IMR-90 (cell line): ENCODE results near the gene IQCK. TPM values are rescaled to one million over a fixed set of nuclear protein-coding genes. Genes with fewer than 3 reads are reported as not detected.

ENCODE experiments used
- ATAC-seq: fragments of 200-7000 bp; cut with Tn5 transposase; 2 replicates; pipeline ENCODE4 v1.9.1; 2020; ENCODE audit warnings: low read depth, mild to moderate bottlenecking, moderate library complexity
- BruUV-seq: library from RNA; stranded (reverse); fragments of 400-500 nt; replicated peaks from 2 replicates; lab custom pipeline; 2021; lab: Mats Ljungman, UMichigan
- CTCF ChIA-PET: fragments of 300-600 bp; formaldehyde crosslinking; extraction: SDS; loops from one replicate; lab custom pipeline; 2021; ENCODE audit warnings: antibody characterized with exemption; lab: Yijun Ruan, JAX
- POLR2A ChIA-PET: fragments of 300-600 bp; sonication (Branson Sonifier 250); formaldehyde crosslinking; loops from one replicate; lab custom pipeline; 2022; ENCODE audit warnings: antibody characterized with exemption; ENCODE audit not compliant: unreplicated experiment; lab: Charles Lee
- DNase-seq: peaks from one replicate; pipeline ENCODE4 v3.0.0; 2013
- H2AFZ ChIP-seq: replicated peaks from 2 replicates; pipeline ENCODE3; 2013; ENCODE audit warnings: low read length, mild to moderate bottlenecking; ENCODE audit not compliant: poor library complexity
- H2AK5ac ChIP-seq: 2 replicates; pipeline ENCODE4 v1.6.1; 2013; ENCODE audit warnings: low read depth, low read length, inconsistent platforms
- H2AK9ac ChIP-seq: replicated peaks from 2 replicates; pipeline ENCODE3; 2013; ENCODE audit warnings: mild to moderate bottlenecking, low read depth, low read length, moderate library complexity; ENCODE audit not compliant: poor library complexity
- H2BK120ac ChIP-seq: 2 replicates; pipeline ENCODE4 v1.6.1; 2013; ENCODE audit warnings: low read depth, low read length, inconsistent platforms
- H2BK15ac ChIP-seq: 3 replicates; pipeline ENCODE4 v1.6.1; 2013; ENCODE audit warnings: low read depth, low read length, inconsistent platforms
- H2BK20ac ChIP-seq: 2 replicates; pipeline ENCODE4 v1.6.1; 2013; ENCODE audit warnings: low read depth, mild to moderate bottlenecking, inconsistent platforms, low read length, moderate library complexity
- H2BK5ac ChIP-seq: 2 replicates; pipeline ENCODE4 v1.6.1; 2013; ENCODE audit warnings: mild to moderate bottlenecking, low read depth, low read length, inconsistent platforms; ENCODE audit not compliant: poor library complexity, severe bottlenecking
- H3K14ac ChIP-seq: replicated peaks from 2 replicates; pipeline ENCODE4 v1.6.1; 2013; ENCODE audit warnings: low read depth, low read length, inconsistent platforms
- H3K18ac ChIP-seq: 2 replicates; pipeline ENCODE4 v1.6.1; 2013; ENCODE audit warnings: low read depth, low read length, control low read depth
- H3K23ac ChIP-seq: 2 replicates; pipeline ENCODE4 v1.6.1; 2013; ENCODE audit warnings: low read depth, low read length, inconsistent platforms
- H3K27ac ChIP-seq: 2 replicates; pipeline ENCODE4 v1.5.1; 2013; ENCODE audit warnings: mild to moderate bottlenecking, control low read depth, low read length; ENCODE audit not compliant: insufficient read depth
- H3K27me3 ChIP-seq: 2 replicates; pipeline ENCODE4 v1.6.1; 2013; ENCODE audit warnings: low read length; ENCODE audit not compliant: control insufficient read depth, insufficient read depth
- H3K36me3 ChIP-seq: 2 replicates; pipeline ENCODE4 v1.6.1; 2013; ENCODE audit warnings: low read length, mixed read lengths; ENCODE audit not compliant: control insufficient read depth, insufficient read depth
- H3K4ac ChIP-seq: 2 replicates; pipeline ENCODE4 v1.6.1; 2013; ENCODE audit warnings: low read depth, low read length, inconsistent platforms
- H3K4me1 ChIP-seq: 2 replicates; pipeline ENCODE4 v1.6.1; 2013; ENCODE audit warnings: low read length, mixed read lengths; ENCODE audit not compliant: control insufficient read depth, insufficient read depth
- H3K4me2 ChIP-seq: 2 replicates; pipeline ENCODE4 v1.6.1; 2013; ENCODE audit warnings: low read depth, mild to moderate bottlenecking, control low read depth, low read length, moderate library complexity
- H3K4me3 ChIP-seq: 2 replicates; pipeline ENCODE4 v1.5.1; 2013; ENCODE audit warnings: low read depth, mild to moderate bottlenecking, control low read depth, low read length, moderate library complexity; ENCODE audit not compliant: insufficient read depth
- H3K56ac ChIP-seq: 2 replicates; pipeline ENCODE4 v1.6.1; 2013; ENCODE audit warnings: low read length, inconsistent platforms; ENCODE audit not compliant: insufficient read depth; ENCODE audit errors: extremely low read depth
- H3K79me1 ChIP-seq, 2 experiments: 2 replicates each; pipeline ENCODE4 v1.6.1; 2013; ENCODE audit warnings: low read length in 2 of 2, inconsistent platforms in 1 of 2, low read depth in 1 of 2
- H3K9ac ChIP-seq: 2 replicates; pipeline ENCODE4 v1.6.1; 2013; ENCODE audit warnings: low read depth, low read length, control low read depth
- H3K9me1 ChIP-seq: 2 replicates; pipeline ENCODE4 v1.6.1; 2013; ENCODE audit warnings: low read length, inconsistent platforms; ENCODE audit not compliant: insufficient read depth
- H3K9me3 ChIP-seq: 2 replicates; pipeline ENCODE4 v1.6.1; 2013; ENCODE audit warnings: low read length; ENCODE audit not compliant: control insufficient read depth, insufficient read depth
- H4K20me1 ChIP-seq: 2 replicates; pipeline ENCODE4 v1.6.1; 2013; ENCODE audit warnings: low read length, inconsistent platforms; ENCODE audit not compliant: insufficient read depth
- H4K5ac ChIP-seq: 2 replicates; pipeline ENCODE4 v1.6.1; 2013; ENCODE audit warnings: mild to moderate bottlenecking, low read depth, low read length, control low read depth
- H4K8ac ChIP-seq, 2 experiments: 2 replicates each; pipeline ENCODE4 v1.6.1; 2013; ENCODE audit warnings: low read depth in 2 of 2, low read length in 2 of 2, control low read depth in 1 of 2, inconsistent platforms in 1 of 2
- H4K91ac ChIP-seq: 2 replicates; pipeline ENCODE4 v1.6.1; 2013; ENCODE audit warnings: low read depth, low read length, inconsistent platforms; ENCODE audit not compliant: insufficient read depth
- BHLHE40 ChIP-seq: fragments of 150-350 bp; IDR thresholded peaks from 2 replicates; pipeline ENCODE4 v1.6.1; 2016; ENCODE audit warnings: mild to moderate bottlenecking, low read depth, low read length
- CEBPB ChIP-seq: IDR thresholded peaks from 2 replicates; pipeline ENCODE4 v1.6.1; 2012; ENCODE audit warnings: low read depth, low read length, improper control_type of control experiment
- CHD1 ChIP-seq: IDR thresholded peaks from 2 replicates; pipeline ENCODE4 v1.6.1; 2012; ENCODE audit warnings: low read depth, low read length, improper control_type of control experiment
- CTCF ChIP-seq: conservative IDR thresholded peaks from 2 replicates; pipeline ENCODE4 v1.5.1; 2012; ENCODE audit warnings: mild to moderate bottlenecking, low read depth, low read length, improper control_type of control experiment
- ELK1 ChIP-seq: fragments of 150-350 bp; IDR thresholded peaks from 2 replicates; pipeline ENCODE4 v1.6.1; 2016; ENCODE audit warnings: low read depth, mild to moderate bottlenecking, low read length, moderate library complexity, borderline replicate concordance
- FOS ChIP-seq: fragments of 150-350 bp; IDR thresholded peaks from 2 replicates; pipeline ENCODE4 v1.6.1; 2016; ENCODE audit warnings: low read depth, low read length
- MAFK ChIP-seq: IDR thresholded peaks from 2 replicates; pipeline ENCODE4 v1.6.1; 2012; ENCODE audit warnings: low read depth, low read length, improper control_type of control experiment
- MAZ ChIP-seq: IDR thresholded peaks from 2 replicates; pipeline ENCODE4 v1.6.1; 2012; ENCODE audit warnings: low read depth, mild to moderate bottlenecking, low read length, improper control_type of control experiment, moderate library complexity, borderline replicate concordance
- MXI1 ChIP-seq: IDR thresholded peaks from 2 replicates; pipeline ENCODE4 v1.6.1; 2012; ENCODE audit warnings: low read depth, mild to moderate bottlenecking, low read length, moderate library complexity, borderline replicate concordance
- NFE2L2 ChIP-seq: fragments of 150-350 bp; IDR thresholded peaks from 2 replicates; pipeline ENCODE4 v1.6.1; 2016; ENCODE audit warnings: low read depth, mild to moderate bottlenecking, low read length
- POLR2A ChIP-seq: IDR thresholded peaks from 2 replicates; pipeline ENCODE4 v1.6.1; 2012; ENCODE audit warnings: mild to moderate bottlenecking, low read depth, low read length
- RAD21 ChIP-seq: IDR thresholded peaks from 2 replicates; pipeline ENCODE4 v1.6.1; 2012; ENCODE audit warnings: low read length, improper control_type of control experiment
- RCOR1 ChIP-seq: IDR thresholded peaks from 2 replicates; pipeline ENCODE4 v1.6.1; 2012; ENCODE audit warnings: mild to moderate bottlenecking, low read length, improper control_type of control experiment; ENCODE audit not compliant: insufficient replicate concordance
- RFX5 ChIP-seq: IDR thresholded peaks from 2 replicates; pipeline ENCODE4 v1.8.0; 2012; ENCODE audit warnings: low read depth, mild to moderate bottlenecking, low read length, moderate library complexity
- SMC3 ChIP-seq: fragments of 150-350 bp; IDR thresholded peaks from 2 replicates; pipeline ENCODE4 v1.6.1; 2016; ENCODE audit warnings: low read depth, mild to moderate bottlenecking, antibody characterized with exemption, low read length, moderate library complexity
- USF2 ChIP-seq: fragments of 150-350 bp; IDR thresholded peaks from 2 replicates; pipeline ENCODE4 v1.6.1; 2017; ENCODE audit warnings: mild to moderate bottlenecking, antibody characterized with exemption, low read length, low read depth
- WGBS, 2 experiments: methylation state at CpG; one replicate each; pipeline versions ENCODE4 v1.1.5 to v1.1.7; 2013; ENCODE audit warnings: missing lambda C conversion rate in 2 of 2; ENCODE audit not compliant: insufficient read length in 1 of 2; ENCODE audit errors: extremely low coverage in 2 of 2; 5-methylcytosine and 5-hydroxymethylcytosine counted together
- dilution Hi-C: fragments of 300-500 bp; cut with HindIII; formaldehyde crosslinking; loops from one replicate; pipeline ENCODE4 v1.14.3; 2018; ENCODE audit warnings: low sequenced_read_pairs; ENCODE audit not compliant: unreplicated experiment
- in situ Hi-C: fragments of 300-500 bp; cut with MboI; formaldehyde crosslinking; loops from 3 replicates; pipeline ENCODE4 v1.14.3; 2019; ENCODE audit warnings: low sequenced_read_pairs, inconsistent platforms, mixed read lengths
- intact Hi-C: fragments of 100-400 bp; cut with micrococcal nuclease; formaldehyde crosslinking; loops from 2 replicates; pipeline ENCODE4 v1.10.0; 2022
- polyA plus RNA-seq, 3 experiments: library from polyadenylated mRNA; depleted of rRNA; stranded (reverse); fragments of >200 nt; gene quantifications; 2 replicates each; pipeline ENCODE4 v1.2.3, GENCODE V29; 2012; ENCODE audit warnings: low replicate concordance in 1 of 3
- total RNA-seq: library from RNA; depleted of rRNA; stranded (reverse); fragments of >200 nt; gene quantifications from 2 replicates; pipeline ENCODE4 v1.2.3, GENCODE V29; 2012

Gene IQCK
- total and polyA plus RNA-seq, 2 of the 4 experiments (the other 2 are of a cell fraction): 4.1 to 5.4 TPM

- Histone ChIP-seq H3K23ac (no peak overlapping the region), H4K8ac (no peak overlapping the region), H3K27me3 (no peaks in the 10 kb centered on the region), H3K14ac (no peak overlapping the region), H3K9me1 (peaks cover 8% of the 10 kb centered on the region), H2AK5ac (no peak overlapping the region), H3K18ac (no peak overlapping the region), H3K9me3 (no peaks in the 10 kb centered on the region), H3K4me3 (no peak overlapping the region), H3K36me3 (no peaks in the 10 kb centered on the region), H2BK120ac (no peak overlapping the region), H2BK15ac (no peak overlapping the region), H2AFZ (no peak overlapping the region), H3K4me2 (no peak overlapping the region), H4K5ac (no peak overlapping the region), H2AK9ac (no peak overlapping the region), H3K9ac (no peak overlapping the region), H3K56ac (no peak overlapping the region), H3K27ac (no peak overlapping the region), H3K79me1 (no peaks in the 10 kb centered on the region), H3K4ac (no peak overlapping the region), H4K20me1 (no peaks in the 10 kb centered on the region), H4K91ac (no peak overlapping the region), H2BK5ac (no peak overlapping the region), H3K4me1 (peaks cover 3% of the 10 kb centered on the region; the same call in 1 of the 2 replicates), H2BK20ac (no peak overlapping the region)
- BruUV-seq: no TSS peak
- dilution Hi-C loops: no loop called here
- in situ Hi-C loops: no loop called here
- DNase-seq (no peak), ATAC-seq (no peak)
- WGBS, 2 experiments: no CpG with 5 or more reads among the region's 1 CpG
- POLR2A ChIA-PET: no interaction called here
- intact Hi-C loops: no loop called here
- TF ChIP-seq CEBPB (no peak), ELK1 (no peak), USF2 (no peak), BHLHE40 (no peak), RCOR1 (no peak), POLR2A (no peak), FOS (no peak), MAZ (no peak), CHD1 (no peak), RFX5 (no peak), CTCF (no peak), MAFK (no peak), SMC3 (no peak), NFE2L2 (no peak), MXI1 (no peak), RAD21 (no peak)
- CTCF ChIA-PET: no interaction called here
Measured at GRCh38 chr16:19741354-19741753, 23.3 kb downstream of the IQCK start.
